ENCODE measurements around the gene ANP32E.
A peak's percentile ranks its signal among the peaks of the same experiment; 100 is the strongest.

ANP32E gene

DNA sequence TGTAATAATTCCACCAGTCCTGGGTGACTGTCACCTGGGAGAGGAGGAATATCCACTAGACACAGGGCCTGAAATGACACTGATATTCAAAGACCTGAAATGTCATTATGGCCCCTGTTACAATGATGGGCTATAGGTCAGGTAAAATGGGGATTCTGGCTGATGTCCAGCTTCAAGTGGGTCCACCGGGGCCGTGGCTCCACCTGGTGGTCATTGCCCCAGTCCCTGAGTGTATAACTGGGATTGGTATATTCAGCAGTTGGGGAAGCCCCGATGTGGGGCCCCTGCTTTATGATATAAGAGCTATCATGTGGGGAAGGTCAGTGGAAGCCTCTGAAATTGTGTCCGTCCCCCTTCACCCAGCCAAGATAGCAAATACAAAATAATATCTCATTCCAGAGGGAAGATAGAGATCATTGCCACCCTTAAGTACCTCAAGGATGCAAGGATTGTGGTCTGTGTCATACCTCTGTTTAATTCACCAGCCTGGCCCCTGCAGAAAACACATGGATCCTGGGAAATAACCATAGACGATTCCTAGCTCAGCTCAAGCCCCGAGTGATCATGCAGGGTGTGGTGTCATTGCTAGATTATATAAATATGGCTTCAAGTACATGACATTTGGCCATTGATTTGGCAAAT lies 66.8 kb downstream of the ANP32E start:
- DNase-seq (ENCODE audit: low spot score) = peak; percentile 78

Measured in AG20443 (cell line).